Measurements from ENCODE around the gene MEN1. TPM values are rescaled to one million over a fixed set of nuclear protein-coding genes. Genes with fewer than 3 reads are reported as not detected.

Gene MEN1
- total RNA-seq, 4 donors from 2014 or later = 26.9 to 46.6 (median 36.1) TPM

DNA sequence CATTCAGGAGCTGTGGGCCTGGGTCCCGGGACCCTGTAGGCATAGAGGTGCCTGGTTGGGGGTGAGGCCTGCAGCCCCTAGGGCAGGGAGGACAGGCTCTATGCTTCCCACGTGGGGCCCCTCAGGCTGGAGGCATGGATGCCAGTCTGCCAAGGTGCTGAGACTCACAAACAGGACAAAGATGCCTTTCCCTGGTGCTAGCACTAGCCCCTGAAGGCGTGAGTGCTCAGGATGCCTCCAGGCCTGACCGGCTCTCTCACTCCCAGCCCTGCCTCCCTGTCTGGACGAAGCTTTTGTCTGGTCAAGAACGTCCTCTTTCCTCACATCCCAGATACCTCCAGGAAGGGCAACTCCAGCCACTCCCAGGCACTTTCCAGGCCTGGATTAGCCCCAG, 32.0 kb upstream of the MEN1 start:
- no CpG with 5 or more reads among the region's 6 CpGs for WGBS
- peak overlapping the region; percentile 62 for H3K4me3 ChIP-seq

DNA sequence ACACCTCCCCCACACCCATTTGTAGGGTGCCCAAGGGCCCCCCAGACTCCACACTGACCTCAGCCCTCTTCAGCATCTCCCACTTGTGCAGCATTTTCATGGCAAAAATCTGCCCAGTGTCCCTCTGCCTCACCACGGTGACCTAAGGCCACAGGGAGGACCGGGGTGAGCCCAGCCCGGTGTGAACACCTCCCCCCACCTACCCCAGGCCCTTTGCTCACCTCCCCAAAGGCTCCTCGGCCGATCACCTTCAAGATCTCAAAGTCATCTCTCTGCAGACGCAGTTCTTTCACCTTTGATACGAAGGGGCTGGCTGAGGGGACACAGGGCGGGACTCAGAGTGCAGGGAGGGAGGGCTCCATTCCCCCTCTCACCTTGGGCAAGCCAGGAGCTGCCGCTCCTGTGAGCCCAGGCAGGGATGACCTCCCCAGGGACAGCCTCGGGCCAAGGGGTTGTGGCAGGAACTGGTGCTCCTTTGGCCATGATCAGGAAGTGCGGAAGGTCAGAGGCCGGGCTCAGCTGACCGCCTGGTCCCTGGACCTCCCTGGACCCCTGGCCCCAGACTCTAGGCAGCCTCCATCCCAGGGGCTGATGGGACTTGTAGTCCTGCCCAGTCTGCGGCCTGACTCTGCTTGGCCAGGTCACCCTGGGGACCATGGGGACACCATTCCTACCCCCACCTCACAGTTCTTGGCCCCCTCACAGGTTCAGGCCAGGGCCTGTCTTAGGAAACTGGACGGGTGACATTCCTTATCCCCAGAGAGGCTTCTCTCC, 31.4 kb upstream of the MEN1 start:
- Histone ChIP-seq H3K9me3 (no peaks in the 10 kb centered on the region), H3K27ac (peak overlapping the region; percentile 93), H3K4me3 (peak overlapping the region; percentile 62), H3K36me3 (peaks cover 29% of the 10 kb centered on the region), H3K4me1 (peaks cover 26% of the 10 kb centered on the region), H3K27me3 (no peaks in the 10 kb centered on the region)
- 59% methylated on average over 11 of the region's 15 CpGs for WGBS
- no peak for DNase-seq (ENCODE audit: low spot score in 2 of 2)
- no peak for TF ChIP-seq EP300 (IDR thresholded peaks at IDR 0.05)
- TF ChIP-seq POLR2A (IDR thresholded peaks at IDR 0.05) = no peak
- TF ChIP-seq POLR2AphosphoS5 (IDR thresholded peaks at IDR 0.05) = no peak
- TF ChIP-seq, protein P1, sequence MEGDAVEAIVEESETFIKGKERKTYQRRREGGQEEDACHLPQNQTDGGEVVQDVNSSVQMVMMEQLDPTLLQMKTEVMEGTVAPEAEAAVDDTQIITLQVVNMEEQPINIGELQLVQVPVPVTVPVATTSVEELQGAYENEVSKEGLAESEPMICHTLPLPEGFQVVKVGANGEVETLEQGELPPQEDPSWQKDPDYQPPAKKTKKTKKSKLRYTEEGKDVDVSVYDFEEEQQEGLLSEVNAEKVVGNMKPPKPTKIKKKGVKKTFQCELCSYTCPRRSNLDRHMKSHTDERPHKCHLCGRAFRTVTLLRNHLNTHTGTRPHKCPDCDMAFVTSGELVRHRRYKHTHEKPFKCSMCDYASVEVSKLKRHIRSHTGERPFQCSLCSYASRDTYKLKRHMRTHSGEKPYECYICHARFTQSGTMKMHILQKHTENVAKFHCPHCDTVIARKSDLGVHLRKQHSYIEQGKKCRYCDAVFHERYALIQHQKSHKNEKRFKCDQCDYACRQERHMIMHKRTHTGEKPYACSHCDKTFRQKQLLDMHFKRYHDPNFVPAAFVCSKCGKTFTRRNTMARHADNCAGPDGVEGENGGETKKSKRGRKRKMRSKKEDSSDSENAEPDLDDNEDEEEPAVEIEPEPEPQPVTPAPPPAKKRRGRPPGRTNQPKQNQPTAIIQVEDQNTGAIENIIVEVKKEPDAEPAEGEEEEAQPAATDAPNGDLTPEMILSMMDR (IDR thresholded peaks at IDR 0.05) = no peak

More for the DNA sequence above, 32.0 kb upstream of the MEN1 start:
- Histone ChIP-seq H3K27ac (peak overlapping the region; percentile 93), H3K27me3 (no peaks in the 10 kb centered on the region), H3K4me1 (peaks cover 24% of the 10 kb centered on the region), H3K36me3 (peaks cover 29% of the 10 kb centered on the region), H3K9me3 (no peaks in the 10 kb centered on the region)
- DNase-seq (ENCODE audit: low spot score in 2 of 2) = peak in 1 of 2 donors; percentile 65
- TF ChIP-seq POLR2A (IDR thresholded peaks at IDR 0.05) (no peak), EP300 (IDR thresholded peaks at IDR 0.05) (no peak), POLR2AphosphoS5 (IDR thresholded peaks at IDR 0.05) (no peak)
- TF ChIP-seq, protein P1 (IDR thresholded peaks at IDR 0.05) = no peak

DNA sequence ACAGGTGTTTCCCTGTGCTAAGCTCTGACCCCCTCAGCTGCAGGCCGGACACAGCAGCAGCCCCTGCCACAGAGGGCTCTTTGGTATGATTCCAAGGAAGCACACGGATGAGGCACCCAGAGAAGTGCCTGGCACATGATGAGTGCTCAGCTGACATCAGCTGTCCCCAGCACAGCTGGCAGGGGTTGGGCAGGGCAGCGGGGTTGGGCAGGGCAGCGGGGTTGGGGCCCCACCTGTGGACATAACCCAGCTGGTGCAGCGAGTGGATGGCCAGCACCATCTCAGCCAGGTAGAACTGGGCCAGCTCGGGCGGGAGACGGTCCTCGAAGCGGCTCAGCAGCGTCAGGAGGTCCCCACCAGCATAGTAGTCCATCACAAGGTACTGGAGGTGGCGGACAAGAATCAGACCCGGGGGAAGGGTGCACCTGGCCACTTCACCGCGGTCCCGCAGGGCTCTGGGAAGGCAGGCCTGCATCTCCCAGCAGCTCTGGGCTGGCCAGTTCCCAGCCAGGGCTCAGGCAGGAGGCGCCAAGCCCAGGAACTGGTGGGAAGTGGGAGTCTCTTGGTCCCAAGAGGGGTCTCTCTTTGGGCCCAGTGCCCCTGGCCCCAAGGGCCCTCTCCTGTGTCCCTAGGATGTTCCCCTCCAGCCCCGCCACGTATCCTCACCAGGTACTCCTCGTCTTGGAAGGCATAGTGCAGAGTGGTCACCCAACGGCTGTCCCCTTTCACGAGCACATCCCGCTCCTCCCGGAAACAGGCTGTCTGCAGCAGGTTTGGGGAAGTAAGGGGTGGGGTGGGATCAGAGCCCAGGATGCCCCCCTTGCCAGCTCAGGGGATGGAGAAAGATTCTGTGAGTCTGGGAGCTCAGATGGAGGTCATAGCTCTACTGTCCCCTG, 29.8 kb upstream of the MEN1 start:
- 76% methylated on average over 15 of the region's 24 CpGs for WGBS
- TF ChIP-seq POLR2A (IDR thresholded peaks at IDR 0.05) (no peak), POLR2AphosphoS5 (IDR thresholded peaks at IDR 0.05) (no peak), EP300 (IDR thresholded peaks at IDR 0.05) (no peak)
- TF ChIP-seq, protein P1 (IDR thresholded peaks at IDR 0.05) = no peak
- H3K27ac ChIP-seq = no peak overlapping the region

DNA sequence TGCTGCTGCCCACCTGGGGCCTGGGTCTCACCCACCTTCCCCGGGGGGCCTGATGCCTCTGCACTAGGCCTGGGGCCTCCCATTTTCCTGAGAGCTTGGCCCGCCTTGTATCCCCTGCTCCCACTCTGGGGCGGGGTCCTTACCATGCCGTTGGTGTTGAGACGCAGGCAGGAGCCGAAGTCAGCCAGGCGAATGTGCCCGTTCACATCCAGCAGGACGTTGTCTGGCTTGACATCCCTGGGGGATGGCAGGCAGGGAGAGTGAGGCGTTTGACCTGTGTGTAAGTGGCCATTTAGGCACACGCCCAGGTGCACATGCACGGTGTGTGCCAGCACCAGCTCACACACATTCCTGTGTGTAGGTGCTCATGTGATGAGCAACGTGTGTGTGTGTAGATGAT, 29.0 kb upstream of the MEN1 start:
- Histone ChIP-seq H3K27ac (no peak overlapping the region), H3K4me1 (peaks cover 37% of the 10 kb centered on the region), H3K27me3 (no peaks in the 10 kb centered on the region), H3K4me3 (no peak overlapping the region), H3K36me3 (peaks cover 35% of the 10 kb centered on the region), H3K9me3 (no peaks in the 10 kb centered on the region)
- DNase-seq (ENCODE audit: low spot score in 2 of 2) = no peak
- WGBS = no CpG with 5 or more reads among the region's 13 CpGs
- TF ChIP-seq EP300 (IDR thresholded peaks at IDR 0.05) = no peak
- no peak for TF ChIP-seq POLR2AphosphoS5 (IDR thresholded peaks at IDR 0.05)
- TF ChIP-seq, protein P1 (IDR thresholded peaks at IDR 0.05) = no peak
- TF ChIP-seq POLR2A (IDR thresholded peaks at IDR 0.05) = no peak

More for the DNA sequence above, 29.8 kb upstream of the MEN1 start:
- Histone ChIP-seq H3K4me1 (peaks cover 40% of the 10 kb centered on the region), H3K9me3 (no peaks in the 10 kb centered on the region), H3K36me3 (peaks cover 29% of the 10 kb centered on the region), H3K27me3 (no peaks in the 10 kb centered on the region), H3K4me3 (no peak overlapping the region)
- DNase-seq (ENCODE audit: low spot score in 2 of 2) = peak; percentile 58 to 77
